ENCODE results near the gene CBFA2T3. TPM values are rescaled to one million over a fixed set of nuclear protein-coding genes. Genes with fewer than 3 reads are reported as not detected.

CBFA2T3 gene
- total RNA-seq, 1 experiment from 2014 or later, result 13.7 TPM

GRCh38 chr16:88993946-88994600 lies 17.1 kb upstream of the CBFA2T3 start:
- ATAC-seq, result no peak
- POLR2A ChIA-PET, result no interaction called here

GRCh38 chr16:88993166-88993761 lies 16.3 kb upstream of the CBFA2T3 start:
- BruUV-seq (replicated peaks), result no TSS peak
- ChIA-PET POLR2A (no interaction called here), CTCF (interaction anchor here (0.7 kb wide), 1 partner anchor 224 kb away, joined by 6 read pairs; the partner anchor contains the start of gene ZNF778)
- H3K36me3 ChIP-seq (ENCODE audit: control insufficient read depth, insufficient read depth, low read length), result no peaks in the 10 kb centered on the region
- H3K4me3 ChIP-seq (ENCODE audit: low read depth in 2 of 2, low read length in 2 of 2), result no peak overlapping the region
- H3K9me3 ChIP-seq (ENCODE audit: control insufficient read depth, insufficient read depth, low read depth, low read length), result 0 out of 2 replicates have a peak, but pooled peaks cover 3% of the 10 kb centered on the region
- intact Hi-C loops (cut with micrococcal nuclease; ENCODE audit: unreplicated experiment) (no loop called here), in situ Hi-C loops (cut with HindIII; ENCODE audit: low pct_unique_long_range_greater_than_20kb, low sequenced_read_pairs) (no loop called here)
- H3K4me1 ChIP-seq (ENCODE audit: control insufficient read depth, insufficient read depth, low read length), result no peaks in the 10 kb centered on the region
- DNase-seq (ENCODE audit: low read depth, low spot score) (no peak), ATAC-seq (no peak)
- H3K27me3 ChIP-seq (ENCODE audit: control insufficient read depth, insufficient read depth, low read length), result no peaks in the 10 kb centered on the region
- H3K27ac ChIP-seq (ENCODE audit: low read length), result no peak overlapping the region
- no peak for TF ChIP-seq SIN3A (IDR thresholded peaks at IDR 0.05; ENCODE audit: borderline replicate concordance, insufficient read depth, low read depth, low read length)
- TF ChIP-seq REST (IDR thresholded peaks at IDR 0.05; ENCODE audit: insufficient read depth in 1 of 2, low read depth in 2 of 2, low read length in 1 of 2), result no peak
- TF ChIP-seq POLR2AphosphoS5 (IDR thresholded peaks at IDR 0.05; ENCODE audit: low read depth, low read length), result no peak
- TF ChIP-seq CTCF (IDR thresholded peaks at IDR 0.05), result no peak

More at GRCh38 chr16:88993946-88994600, 17.1 kb upstream of the CBFA2T3 start:
- no peak overlapping the region for H3K27ac ChIP-seq (ENCODE audit: low read length)
- intact Hi-C loops (cut with micrococcal nuclease; ENCODE audit: unreplicated experiment), result no loop called here
- no peaks in the 10 kb centered on the region for H3K36me3 ChIP-seq (ENCODE audit: control insufficient read depth, insufficient read depth, low read length)
- no peak for DNase-seq (ENCODE audit: low read depth, low spot score)
- no peaks in the 10 kb centered on the region for H3K27me3 ChIP-seq (ENCODE audit: control insufficient read depth, insufficient read depth, low read length)
- TF ChIP-seq POLR2AphosphoS5 (IDR thresholded peaks at IDR 0.05; ENCODE audit: low read depth, low read length), result no peak
- no peak for TF ChIP-seq REST (IDR thresholded peaks at IDR 0.05; ENCODE audit: insufficient read depth in 1 of 2, low read depth in 2 of 2, low read length in 1 of 2)
- TF ChIP-seq SIN3A (IDR thresholded peaks at IDR 0.05; ENCODE audit: borderline replicate concordance, insufficient read depth, low read depth, low read length), result no peak
- TF ChIP-seq CTCF (IDR thresholded peaks at IDR 0.05), result no peak
- no peak for TF ChIP-seq TCF7L2 (IDR thresholded peaks at IDR 0.05; ENCODE audit: low read depth, low read length)
- CTCF ChIA-PET, result no interaction called here
- no peak overlapping the region for H3K4me3 ChIP-seq (ENCODE audit: low read depth in 2 of 2, low read length in 2 of 2)
- no TSS peak for BruUV-seq (replicated peaks)
- no peaks in the 10 kb centered on the region for H3K4me1 ChIP-seq (ENCODE audit: control insufficient read depth, insufficient read depth, low read length)
- H3K9me3 ChIP-seq (ENCODE audit: control insufficient read depth, insufficient read depth, low read depth, low read length), result 0 out of 2 replicates have a peak, but pooled peaks cover 3% of the 10 kb centered on the region
- in situ Hi-C loops (cut with HindIII; ENCODE audit: low pct_unique_long_range_greater_than_20kb, low sequenced_read_pairs), result no loop called here
